Left lung (tissue), 10 donors: ENCODE measurements around the gene APOD. TPM values are rescaled to one million over a fixed set of nuclear protein-coding genes. Genes with fewer than 3 reads are reported as not detected.
"Not testable (repeated sequence)": the region's sequence is repeated elsewhere in the genome, so short reads cannot be mapped to it uniquely, and the experiment has no call there.

Experiments
- ATAC-seq: fragments of 200-7000 bp; cut with Tn5 transposase; one replicate; pipeline ENCODE4 v1.9.1; 2020; ENCODE audit warnings: moderate library complexity
- DNase-seq, 4 donors: peaks; one replicate each; pipeline ENCODE4 v3.0.0-alpha.2; 2013 to 2020
- H3K27ac ChIP-seq, 2 donors: fragments of 200-600 bp; sonication (generic) in 1 of 2; one replicate each; pipeline versions ENCODE4 v1.5.0 to v1.8.0; 2020 to 2021
- H3K27me3 ChIP-seq, 2 donors: fragments of 200-600 bp; sonication (generic) in 1 of 2; one replicate each; pipeline versions ENCODE4 v1.5.0 to v1.8.0; 2020 to 2021
- H3K36me3 ChIP-seq, 2 donors: fragments of 200-600 bp; sonication (generic) in 1 of 2; one replicate each; pipeline versions ENCODE4 v1.5.0 to v1.8.0; 2020 to 2021
- H3K4me1 ChIP-seq, 2 donors: fragments of 200-600 bp; one replicate each; pipeline ENCODE4 v1.8.0; 2021
- H3K4me3 ChIP-seq, 2 donors: fragments of 200-600 bp; sonication (generic) in 1 of 2; one replicate each; pipeline versions ENCODE4 v1.5.0 to v1.8.0; 2020 to 2021; ENCODE audit warnings: mild to moderate bottlenecking in 1 of 2
- H3K9me3 ChIP-seq, 2 donors: fragments of 200-600 bp; sonication (generic) in 1 of 2; one replicate each; pipeline versions ENCODE4 v1.5.0 to v1.8.0; 2020 to 2021
- intact Hi-C, 2 donors: fragments of 100-400 bp; cut with DNase I; formaldehyde crosslinking; loops; one replicate each; pipeline versions ENCODE4 v1.11.2 to v1.14.2; 2022
- polyA plus RNA-seq, 6 donors: library from polyadenylated mRNA; unstranded; fragments of 120-200 nt; gene quantifications; one replicate each; pipeline ENCODE4 v1.2.1, GENCODE V29; 2013; ENCODE audit not compliant: insufficient read length in 6 of 6
- total RNA-seq, 2 donors: library from RNA; stranded (reverse); fragmentation: NEBNext Ultra II Directional; extraction: Animal tissue kit (Norgen Biotek cat#: 25700); gene quantifications; one replicate each; pipeline ENCODE4 v1.2.1, GENCODE V29; 2021
- donor health status: DM: no; HTN: yes; CAD: no.
- donor health status: DM: no; HTN: no; CAD: no.

Gene APOD
- total and polyA plus RNA-seq, 8 donors: 3.5 to 25.5 (median 5.0) TPM

- peaks cover 0 to 16% of the 10 kb centered on the region in 2 donors for H3K27me3 ChIP-seq
- peak in 1 of 4 donors; percentile 70 for DNase-seq
- H3K9me3 ChIP-seq, H3K4me1 ChIP-seq, H3K27ac ChIP-seq, intact Hi-C loops, H3K36me3 ChIP-seq, H3K4me3 ChIP-seq: not testable (repeated sequence)
- peak; percentile 94 for ATAC-seq
These were observed 41.1 kb upstream of the APOD start for GRCh38 chr3:195624603-195625560.

DNA sequence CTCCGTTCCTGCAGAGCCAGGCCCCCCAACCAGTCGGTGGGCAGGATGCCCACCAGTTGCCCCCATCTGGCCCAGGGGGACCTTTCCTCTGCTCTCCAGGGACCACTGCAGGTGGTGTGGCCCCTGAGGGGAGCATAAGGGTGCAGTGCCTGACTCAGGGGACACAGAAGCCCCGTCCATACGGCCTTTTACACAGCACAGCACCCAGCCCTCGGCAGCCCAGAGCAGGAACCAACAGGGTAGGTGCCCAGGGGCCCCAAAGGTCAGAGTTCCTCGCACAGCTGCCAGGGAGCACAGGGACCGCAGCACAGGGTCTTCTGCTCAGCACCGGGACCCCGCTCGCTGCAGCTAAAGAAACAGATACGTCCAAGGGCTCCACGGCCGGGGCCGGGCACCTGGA lies 40.4 kb upstream of the APOD start:
- H3K36me3 ChIP-seq, H3K4me3 ChIP-seq, H3K9me3 ChIP-seq, DNase-seq, intact Hi-C loops, H3K27ac ChIP-seq, H3K4me1 ChIP-seq: not testable (repeated sequence)
- H3K27me3 ChIP-seq: peaks cover 0 to 16% of the 10 kb centered on the region in 2 donors
- ATAC-seq: peak; percentile 2

- intact Hi-C loops, H3K4me1 ChIP-seq, H3K4me3 ChIP-seq, H3K27ac ChIP-seq, H3K36me3 ChIP-seq, ATAC-seq, H3K9me3 ChIP-seq: not testable (repeated sequence)
- H3K27me3 ChIP-seq: peaks cover 0 to 16% of the 10 kb centered on the region in 2 donors
- peak in 1 of 4 donors; percentile 51 for DNase-seq
These were observed 39.7 kb upstream of the APOD start for GRCh38 chr3:195623217-195623965.

DNA sequence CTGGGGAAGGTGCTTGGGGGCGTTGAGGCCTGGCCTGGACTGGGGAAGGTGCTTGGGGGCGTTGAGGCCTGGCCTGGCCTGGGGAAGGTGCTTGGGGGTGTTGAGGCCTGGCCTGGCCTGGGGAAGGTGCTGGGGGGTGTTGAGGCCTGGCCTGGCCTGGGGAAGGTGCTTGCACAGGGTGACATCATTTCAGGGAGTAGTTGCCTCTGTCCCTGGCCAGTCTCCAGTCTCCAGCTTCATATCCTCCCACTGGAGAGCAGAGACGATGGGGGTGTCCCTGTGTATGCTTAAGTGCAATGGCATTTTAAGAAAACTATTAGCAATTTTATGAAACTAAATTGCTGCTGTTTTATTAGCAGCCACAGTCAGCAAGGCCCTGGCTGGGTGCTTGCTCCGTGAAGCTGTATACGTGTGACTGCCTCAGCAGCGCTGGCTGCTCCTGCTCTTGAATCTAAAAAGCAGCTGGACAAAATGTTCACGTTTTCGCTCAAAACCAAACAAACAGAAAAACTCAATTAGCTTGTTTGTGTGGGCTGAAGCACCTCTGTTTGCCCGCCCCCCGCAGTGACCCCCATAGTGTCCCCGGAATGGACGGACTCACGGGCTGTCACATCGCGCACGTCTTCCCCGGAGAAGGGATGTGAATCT lies 38.9 kb upstream of the APOD start:
- DNase-seq, H3K4me1 ChIP-seq, H3K4me3 ChIP-seq, ATAC-seq, H3K9me3 ChIP-seq, H3K27ac ChIP-seq, H3K36me3 ChIP-seq, intact Hi-C loops: not testable (repeated sequence)
- peaks cover 0 to 12% of the 10 kb centered on the region in 2 donors for H3K27me3 ChIP-seq

- H3K36me3 ChIP-seq, H3K4me3 ChIP-seq, H3K27ac ChIP-seq, ATAC-seq, intact Hi-C loops, H3K9me3 ChIP-seq, H3K4me1 ChIP-seq: not testable (repeated sequence)
- H3K27me3 ChIP-seq: peaks cover 0 to 12% of the 10 kb centered on the region in 2 donors
- peak in 1 of 4 donors; percentile 55 for DNase-seq
These were observed 38.3 kb upstream of the APOD start for GRCh38 chr3:195622012-195622411.

DNA sequence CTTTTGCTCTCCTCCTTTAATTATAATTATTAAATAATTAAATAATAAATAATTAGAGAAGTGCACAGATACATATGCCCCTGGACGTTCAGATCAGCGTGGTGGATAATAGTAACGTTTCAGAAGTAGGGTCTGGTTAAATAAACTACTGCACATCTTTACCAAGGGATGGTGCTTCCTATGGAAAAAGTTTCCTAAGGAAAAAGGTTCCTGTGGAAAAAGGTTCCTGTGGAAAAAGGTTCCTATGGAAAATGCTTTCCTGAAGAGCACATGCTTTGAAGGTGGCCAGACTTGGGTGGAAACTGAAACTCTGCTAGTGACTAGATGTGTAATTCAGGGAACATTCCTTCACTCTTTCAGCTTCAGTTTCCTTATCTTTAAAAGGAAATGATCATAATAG lies 37.4 kb upstream of the APOD start:
- DNase-seq, H3K4me1 ChIP-seq, H3K4me3 ChIP-seq, H3K9me3 ChIP-seq, H3K36me3 ChIP-seq, intact Hi-C loops, ATAC-seq, H3K27ac ChIP-seq: not testable (repeated sequence)
- peaks cover 0 to 12% of the 10 kb centered on the region in 2 donors for H3K27me3 ChIP-seq

- H3K4me3 ChIP-seq, H3K9me3 ChIP-seq, H3K4me1 ChIP-seq, DNase-seq, H3K27ac ChIP-seq, ATAC-seq, intact Hi-C loops, H3K36me3 ChIP-seq: not testable (repeated sequence)
- peaks cover 0 to 12% of the 10 kb centered on the region in 2 donors for H3K27me3 ChIP-seq
These were observed 36.7 kb upstream of the APOD start for GRCh38 chr3:195620476-195620875.

DNA sequence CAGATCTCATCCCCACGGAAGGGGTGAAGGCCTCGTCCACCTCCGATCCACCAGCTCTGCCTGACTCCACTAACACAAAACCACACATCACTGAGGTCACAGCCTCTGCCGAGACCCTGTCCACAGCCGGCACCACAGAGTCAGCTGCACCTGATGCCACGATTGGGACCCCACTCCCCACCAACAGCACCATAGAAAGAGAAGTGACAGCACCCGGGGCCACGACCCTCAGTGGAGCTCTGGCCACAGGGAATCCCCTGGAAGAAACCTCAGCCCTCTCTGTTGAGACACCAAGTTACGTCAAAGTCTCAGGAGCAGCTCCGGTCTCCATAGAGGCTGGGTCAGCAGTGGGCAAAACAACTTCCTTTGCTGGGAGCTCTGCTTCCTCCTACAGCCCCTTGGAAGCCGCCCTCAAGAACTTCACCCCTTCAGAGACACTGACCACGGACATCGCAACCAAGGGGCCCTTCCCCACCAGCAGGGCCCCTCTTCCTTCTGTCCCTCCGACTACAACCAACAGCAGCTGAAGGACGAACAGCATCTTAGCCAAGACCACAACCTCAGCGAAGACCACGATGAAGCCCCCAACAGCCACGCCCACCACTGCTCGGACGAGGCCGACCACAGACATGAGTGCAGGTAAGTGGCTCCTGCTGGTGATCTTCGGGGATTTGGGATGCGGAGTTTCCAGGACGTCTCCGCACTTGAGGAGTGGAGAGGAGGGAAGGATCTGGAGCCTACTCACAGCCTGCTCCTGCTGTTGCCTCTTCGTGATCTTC lies 36.0 kb upstream of the APOD start:
- H3K27me3 ChIP-seq, ATAC-seq, intact Hi-C loops, H3K4me3 ChIP-seq, H3K4me1 ChIP-seq, H3K9me3 ChIP-seq, H3K27ac ChIP-seq, H3K36me3 ChIP-seq: not testable (repeated sequence)
- DNase-seq: peak in 2 of 4 donors; percentile 35 to 74

- H3K36me3 ChIP-seq, H3K27ac ChIP-seq, H3K27me3 ChIP-seq, intact Hi-C loops, ATAC-seq, H3K9me3 ChIP-seq, H3K4me3 ChIP-seq, H3K4me1 ChIP-seq: not testable (repeated sequence)
- peak in 2 of 4 donors; percentile 36 to 83 for DNase-seq
These were observed 34.3 kb upstream of the APOD start for GRCh38 chr3:195617784-195618659.

DNA sequence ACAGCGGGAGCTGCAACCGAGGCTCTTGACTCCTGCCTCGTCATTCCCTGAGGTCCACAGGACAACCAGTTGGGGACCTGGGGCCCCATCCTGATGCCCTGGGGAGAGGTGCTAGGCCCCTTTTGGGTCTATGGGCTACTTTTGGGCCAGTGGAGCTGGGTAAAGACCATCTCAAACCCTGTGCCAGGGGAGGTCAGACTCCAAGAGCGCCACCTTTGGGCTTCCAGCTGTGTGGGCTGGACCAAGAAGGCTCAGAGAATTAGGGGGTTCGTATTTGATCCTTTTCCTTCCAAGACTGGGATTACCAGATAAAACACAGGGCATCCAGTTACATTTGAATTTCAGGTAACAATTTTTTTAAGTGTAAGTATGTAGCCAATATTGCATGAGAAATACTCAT lies 33.4 kb upstream of the APOD start:
- DNase-seq, H3K27me3 ChIP-seq, H3K27ac ChIP-seq, H3K36me3 ChIP-seq, H3K9me3 ChIP-seq, ATAC-seq, intact Hi-C loops, H3K4me1 ChIP-seq, H3K4me3 ChIP-seq: not testable (repeated sequence)
